HepG2 (cell line): ENCODE results near the gene RNF149. TPM values are rescaled to one million over a fixed set of nuclear protein-coding genes. Genes with fewer than 3 reads are reported as not detected.

Source experiments
- E2F1 ChIP-seq: sonication (generic); formaldehyde crosslinking; IDR thresholded peaks from 2 replicates; pipeline ENCODE4 v1.5.0; 2020; ENCODE audit warnings: missing genetic modification reagents
- FOXP4 ChIP-seq: sonication (generic); formaldehyde crosslinking; IDR thresholded peaks from 2 replicates; pipeline ENCODE4 v1.4.0; 2020; ENCODE audit warnings: missing genetic modification reagents
- HCFC1 ChIP-seq: fragments of 150-350 bp; IDR thresholded peaks from 2 replicates; pipeline ENCODE4 v1.6.1; 2014; ENCODE audit warnings: low read depth, low read length
- IRF1 ChIP-seq: sonication (generic); formaldehyde crosslinking; IDR thresholded peaks from 2 replicates; pipeline ENCODE4 v1.4.0; 2020; ENCODE audit warnings: low read depth, mild to moderate bottlenecking, missing genetic modification reagents
- KLF13 ChIP-seq: sonication (generic); formaldehyde crosslinking; IDR thresholded peaks from 2 replicates; pipeline ENCODE4 v1.4.0; 2020; ENCODE audit warnings: mild to moderate bottlenecking, missing genetic modification reagents
- MLLT10 ChIP-seq: sonication (generic); formaldehyde crosslinking; IDR thresholded peaks from 2 replicates; pipeline ENCODE4 v1.4.0; 2020; ENCODE audit warnings: missing genetic modification reagents
- MXD3 ChIP-seq: IDR thresholded peaks from 2 replicates; pipeline ENCODE4 v1.6.1; 2016; ENCODE audit warnings: mild to moderate bottlenecking, missing biosample characterization, missing genetic modification reagents
- MXD4 ChIP-seq: IDR thresholded peaks from 2 replicates; pipeline ENCODE4 v1.6.1; 2016; ENCODE audit warnings: mild to moderate bottlenecking, missing biosample characterization, missing genetic modification reagents
- NBN ChIP-seq: fragments of 450-650 bp; conservative IDR thresholded peaks from 2 replicates; pipeline ENCODE4 v1.6.1; 2017
- U2AF2 ChIP-seq: fragments of 200-400 bp; formaldehyde crosslinking; IDR thresholded peaks from 2 replicates; pipeline ENCODE4 v1.6.1; 2017; ENCODE audit warnings: low read depth, mild to moderate bottlenecking, low read length
- ZNF101 ChIP-seq: sonication (generic); formaldehyde crosslinking; IDR thresholded peaks from 2 replicates; pipeline ENCODE4 v1.4.0; 2020; ENCODE audit warnings: mild to moderate bottlenecking, low read depth, missing genetic modification reagents, borderline replicate concordance
- ZNF3 ChIP-seq: IDR thresholded peaks from 2 replicates; pipeline ENCODE4 v1.7.0; 2017; ENCODE audit warnings: inconsistent platforms
- ZNF556 ChIP-seq: sonication (generic); formaldehyde crosslinking; IDR thresholded peaks from 2 replicates; pipeline ENCODE4 v1.4.0; 2020; ENCODE audit warnings: mild to moderate bottlenecking, missing genetic modification reagents, borderline replicate concordance
- ZNF557 ChIP-seq: sonication (generic); formaldehyde crosslinking; IDR thresholded peaks from 2 replicates; pipeline ENCODE4 v1.4.0; 2020; ENCODE audit warnings: missing genetic modification reagents
- ZNF800 ChIP-seq: sonication (generic); formaldehyde crosslinking; IDR thresholded peaks from 2 replicates; pipeline ENCODE4 v1.4.0; 2020; ENCODE audit warnings: missing genetic modification reagents
- polyA plus RNA-seq, 8 experiments: library from polyadenylated mRNA; depleted of rRNA in 3 of 8; stranded (reverse) in 7 of 8; unstranded in 1 of 8; fragments of >200 nt; fragmentation: Illumina TruSeq in 4 of 8; extraction: Trizol in 4 of 8; gene quantifications; 2 replicates each; pipeline versions ENCODE4 v1.2.1 to v1.2.3, GENCODE V29; 2011 to 2016; ENCODE audit warnings: low read depth in 4 of 8, missing spikeins in 1 of 8, mixed read lengths in 1 of 8; ENCODE audit not compliant: insufficient read depth in 1 of 8
- total RNA-seq, 5 experiments: library from RNA; depleted of rRNA; stranded (reverse); fragments of >200 nt; fragmentation: Illumina TruSeq; extraction: Trizol; gene quantifications; 2 replicates each; pipeline ENCODE4 v1.2.3, GENCODE V29; 2016; ENCODE audit warnings: low read depth in 1 of 5
- TF ChIP-seq, protein P1 (sequence below): sonication (generic); formaldehyde crosslinking; IDR thresholded peaks from 2 replicates; pipeline ENCODE4 v1.4.0; 2020; ENCODE audit warnings: missing genetic modification reagents
- TF ChIP-seq, protein P2 (sequence below): sonication (generic); formaldehyde crosslinking; IDR thresholded peaks from 2 replicates; pipeline ENCODE4 v1.4.0; 2020; ENCODE audit warnings: mild to moderate bottlenecking, missing genetic modification reagents
- TF ChIP-seq, protein P3 (sequence below): sonication (generic); formaldehyde crosslinking; conservative IDR thresholded peaks from 2 replicates; pipeline ENCODE4 v1.5.0; 2020; ENCODE audit warnings: missing genetic modification reagents

RNF149 gene
- total and polyA plus RNA-seq, 2 of the 13 experiments (the other 11 are each of a cell fraction or from before 2014, with no cell fraction given), result 87.6 to 109 TPM

- TF ChIP-seq IRF1 (CRISPR knock-in tag), result no peak
- TF ChIP-seq ZNF3 (CRISPR knock-in tag), result no peak
- no peak for TF ChIP-seq HCFC1
- TF ChIP-seq NBN, result no peak
- TF ChIP-seq, protein P1, sequence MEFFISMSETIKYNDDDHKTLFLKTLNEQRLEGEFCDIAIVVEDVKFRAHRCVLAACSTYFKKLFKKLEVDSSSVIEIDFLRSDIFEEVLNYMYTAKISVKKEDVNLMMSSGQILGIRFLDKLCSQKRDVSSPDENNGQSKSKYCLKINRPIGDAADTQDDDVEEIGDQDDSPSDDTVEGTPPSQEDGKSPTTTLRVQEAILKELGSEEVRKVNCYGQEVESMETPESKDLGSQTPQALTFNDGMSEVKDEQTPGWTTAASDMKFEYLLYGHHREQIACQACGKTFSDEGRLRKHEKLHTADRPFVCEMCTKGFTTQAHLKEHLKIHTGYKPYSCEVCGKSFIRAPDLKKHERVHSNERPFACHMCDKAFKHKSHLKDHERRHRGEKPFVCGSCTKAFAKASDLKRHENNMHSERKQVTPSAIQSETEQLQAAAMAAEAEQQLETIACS, result no peak
- 0 out of 2 replicates have a peak, but pooled peaks have one; percentile 2 for TF ChIP-seq MXD4
- no peak for TF ChIP-seq ZNF800 (CRISPR knock-in tag)
- no peak for TF ChIP-seq KLF13 (CRISPR knock-in tag)
- no peak for TF ChIP-seq ZNF557 (CRISPR knock-in tag)
- TF ChIP-seq E2F1 (CRISPR knock-in tag), result no peak
- 0 out of 2 replicates have a peak, but pooled peaks have one; percentile 58 for TF ChIP-seq ZNF101
- TF ChIP-seq ZNF556, result no peak
- TF ChIP-seq U2AF2, result no peak
- TF ChIP-seq FOXP4 (CRISPR knock-in tag), result no peak
- TF ChIP-seq, protein P2, sequence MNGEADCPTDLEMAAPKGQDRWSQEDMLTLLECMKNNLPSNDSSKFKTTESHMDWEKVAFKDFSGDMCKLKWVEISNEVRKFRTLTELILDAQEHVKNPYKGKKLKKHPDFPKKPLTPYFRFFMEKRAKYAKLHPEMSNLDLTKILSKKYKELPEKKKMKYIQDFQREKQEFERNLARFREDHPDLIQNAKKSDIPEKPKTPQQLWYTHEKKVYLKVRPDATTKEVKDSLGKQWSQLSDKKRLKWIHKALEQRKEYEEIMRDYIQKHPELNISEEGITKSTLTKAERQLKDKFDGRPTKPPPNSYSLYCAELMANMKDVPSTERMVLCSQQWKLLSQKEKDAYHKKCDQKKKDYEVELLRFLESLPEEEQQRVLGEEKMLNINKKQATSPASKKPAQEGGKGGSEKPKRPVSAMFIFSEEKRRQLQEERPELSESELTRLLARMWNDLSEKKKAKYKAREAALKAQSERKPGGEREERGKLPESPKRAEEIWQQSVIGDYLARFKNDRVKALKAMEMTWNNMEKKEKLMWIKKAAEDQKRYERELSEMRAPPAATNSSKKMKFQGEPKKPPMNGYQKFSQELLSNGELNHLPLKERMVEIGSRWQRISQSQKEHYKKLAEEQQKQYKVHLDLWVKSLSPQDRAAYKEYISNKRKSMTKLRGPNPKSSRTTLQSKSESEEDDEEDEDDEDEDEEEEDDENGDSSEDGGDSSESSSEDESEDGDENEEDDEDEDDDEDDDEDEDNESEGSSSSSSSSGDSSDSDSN, result no peak
- TF ChIP-seq MXD3 (CRISPR knock-in tag), result no peak
- no peak for TF ChIP-seq MLLT10 (CRISPR knock-in tag)
- TF ChIP-seq, protein P3, sequence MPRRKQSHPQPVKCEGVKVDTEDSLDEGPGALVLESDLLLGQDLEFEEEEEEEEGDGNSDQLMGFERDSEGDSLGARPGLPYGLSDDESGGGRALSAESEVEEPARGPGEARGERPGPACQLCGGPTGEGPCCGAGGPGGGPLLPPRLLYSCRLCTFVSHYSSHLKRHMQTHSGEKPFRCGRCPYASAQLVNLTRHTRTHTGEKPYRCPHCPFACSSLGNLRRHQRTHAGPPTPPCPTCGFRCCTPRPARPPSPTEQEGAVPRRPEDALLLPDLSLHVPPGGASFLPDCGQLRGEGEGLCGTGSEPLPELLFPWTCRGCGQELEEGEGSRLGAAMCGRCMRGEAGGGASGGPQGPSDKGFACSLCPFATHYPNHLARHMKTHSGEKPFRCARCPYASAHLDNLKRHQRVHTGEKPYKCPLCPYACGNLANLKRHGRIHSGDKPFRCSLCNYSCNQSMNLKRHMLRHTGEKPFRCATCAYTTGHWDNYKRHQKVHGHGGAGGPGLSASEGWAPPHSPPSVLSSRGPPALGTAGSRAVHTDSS (CRISPR knock-in tag), result no peak
Measured at GRCh38 chr2:101241158-101241557, 67.3 kb downstream of the RNF149 start (continued).
